HEK293 (cell line): Measurements from ENCODE around the gene RASGRP3.

ENCODE experiments used
- BCL11A ChIP-seq: fragments of 450-650 bp; formaldehyde crosslinking; IDR thresholded peaks from 2 replicates; pipeline ENCODE4 v1.5.1; 2016; ENCODE audit warnings: low read depth, missing biosample characterization, missing genetic modification characterization
- BCL11B ChIP-seq: fragments of 450-650 bp; formaldehyde crosslinking; IDR thresholded peaks from 2 replicates; pipeline ENCODE4 v1.5.1; 2016; ENCODE audit warnings: low read depth, missing biosample characterization, missing genetic modification characterization
- GFI1B ChIP-seq: fragments of 450-650 bp; formaldehyde crosslinking; IDR thresholded peaks from 2 replicates; pipeline ENCODE4 v1.5.1; 2016; ENCODE audit warnings: missing biosample characterization, missing genetic modification characterization
- GLI2 ChIP-seq: fragments of 450-650 bp; formaldehyde crosslinking; IDR thresholded peaks from 2 replicates; pipeline ENCODE4; 2017; ENCODE audit warnings: missing biosample characterization, missing genetic modification characterization, low read depth, borderline replicate concordance
- KLF9 ChIP-seq: fragments of 450-650 bp; formaldehyde crosslinking; IDR thresholded peaks from 2 replicates; pipeline ENCODE4 v1.5.1; 2016; ENCODE audit warnings: missing biosample characterization, missing genetic modification characterization, low read depth
- OSR2 ChIP-seq: fragments of 450-650 bp; formaldehyde crosslinking; IDR thresholded peaks from 2 replicates; pipeline ENCODE4 v1.5.1; 2016; ENCODE audit warnings: missing biosample characterization, missing genetic modification characterization
- SCRT1 ChIP-seq: fragments of 450-650 bp; formaldehyde crosslinking; IDR thresholded peaks from 2 replicates; pipeline ENCODE4 v1.5.1; 2016; ENCODE audit warnings: missing biosample characterization, missing genetic modification characterization, borderline replicate concordance
- SETDB1 ChIP-seq: IDR thresholded peaks from one replicate; pipeline ENCODE4 v1.6.1; 2017; ENCODE audit warnings: mild to moderate bottlenecking, low read length, moderate library complexity, mixed read lengths; ENCODE audit not compliant: insufficient read length
- SP2 ChIP-seq: fragments of 450-650 bp; formaldehyde crosslinking; IDR thresholded peaks from 2 replicates; pipeline ENCODE4 v1.5.1; 2016; ENCODE audit warnings: missing biosample characterization, missing genetic modification characterization
- SP7 ChIP-seq: fragments of 450-650 bp; formaldehyde crosslinking; IDR thresholded peaks from 2 replicates; pipeline ENCODE4 v1.5.1; 2016; ENCODE audit warnings: missing biosample characterization, missing genetic modification characterization
- YY2 ChIP-seq: fragments of 450-650 bp; formaldehyde crosslinking; IDR thresholded peaks from 2 replicates; pipeline ENCODE4 v1.5.1; 2016; ENCODE audit warnings: missing biosample characterization, missing genetic modification characterization
- ZBTB20 ChIP-seq: fragments of 450-650 bp; formaldehyde crosslinking; IDR thresholded peaks from 2 replicates; pipeline ENCODE4 v1.5.1; 2016; ENCODE audit warnings: missing biosample characterization, missing genetic modification characterization
- ZBTB21 ChIP-seq: fragments of 450-650 bp; formaldehyde crosslinking; IDR thresholded peaks from 2 replicates; pipeline ENCODE4 v1.5.1; 2017; ENCODE audit warnings: missing biosample characterization, missing genetic modification characterization
- ZFP3 ChIP-seq: fragments of 450-650 bp; formaldehyde crosslinking; IDR thresholded peaks from 2 replicates; pipeline ENCODE4 v1.5.1; 2016; ENCODE audit warnings: low read depth, missing biosample characterization, missing genetic modification characterization
- ZFP41 ChIP-seq: fragments of 450-650 bp; formaldehyde crosslinking; IDR thresholded peaks from 2 replicates; pipeline ENCODE4 v1.5.1; 2016; ENCODE audit warnings: missing biosample characterization, missing genetic modification characterization, borderline replicate concordance
- ZIC2 ChIP-seq: fragments of 450-650 bp; formaldehyde crosslinking; IDR thresholded peaks from 2 replicates; pipeline ENCODE4 v1.5.1; 2016; ENCODE audit warnings: missing biosample characterization, missing genetic modification characterization
- ZNF138 ChIP-seq: fragments of 450-650 bp; formaldehyde crosslinking; IDR thresholded peaks from 2 replicates; pipeline ENCODE4 v1.5.1; 2016; ENCODE audit warnings: missing biosample characterization, missing genetic modification characterization, borderline replicate concordance
- ZNF16 ChIP-seq: fragments of 450-650 bp; formaldehyde crosslinking; IDR thresholded peaks from 2 replicates; pipeline ENCODE4 v1.5.1; 2016; ENCODE audit warnings: low read depth, missing biosample characterization, missing genetic modification characterization
- ZNF214 ChIP-seq: fragments of 450-650 bp; formaldehyde crosslinking; IDR thresholded peaks from 2 replicates; pipeline ENCODE4 v1.5.1; 2017; ENCODE audit warnings: missing biosample characterization, mild to moderate bottlenecking, missing genetic modification characterization, borderline replicate concordance
- ZNF239 ChIP-seq: fragments of 450-650 bp; formaldehyde crosslinking; IDR thresholded peaks from 2 replicates; pipeline ENCODE4 v1.5.1; 2016; ENCODE audit warnings: missing biosample characterization, missing genetic modification characterization
- ZNF248 ChIP-seq: fragments of 450-650 bp; formaldehyde crosslinking; IDR thresholded peaks from 2 replicates; pipeline ENCODE4 v1.5.1; 2017; ENCODE audit warnings: missing biosample characterization, missing genetic modification characterization
- ZNF350 ChIP-seq: fragments of 450-650 bp; formaldehyde crosslinking; IDR thresholded peaks from 2 replicates; pipeline ENCODE4 v1.5.0; 2017; ENCODE audit warnings: missing biosample characterization, mild to moderate bottlenecking, missing genetic modification characterization
- ZNF362 ChIP-seq: fragments of 450-650 bp; formaldehyde crosslinking; IDR thresholded peaks from 2 replicates; pipeline ENCODE4 v1.5.1; 2016; ENCODE audit warnings: missing biosample characterization, missing genetic modification characterization
- ZNF394 ChIP-seq: fragments of 450-650 bp; formaldehyde crosslinking; IDR thresholded peaks from 2 replicates; pipeline ENCODE4 v1.5.1; 2016; ENCODE audit warnings: missing biosample characterization, missing genetic modification characterization, mild to moderate bottlenecking, moderate library complexity, borderline replicate concordance
- ZNF529 ChIP-seq: fragments of 450-650 bp; formaldehyde crosslinking; IDR thresholded peaks from 2 replicates; pipeline ENCODE4 v1.5.1; 2017; ENCODE audit warnings: missing genetic modification characterization, missing biosample characterization; ENCODE audit not compliant: insufficient replicate concordance
- ZNF561 ChIP-seq: fragments of 450-650 bp; IDR thresholded peaks from 2 replicates; pipeline ENCODE4 v1.5.1; 2018; ENCODE audit warnings: missing biosample characterization, missing genetic modification characterization, borderline replicate concordance
- ZNF610 ChIP-seq: fragments of 450-650 bp; formaldehyde crosslinking; IDR thresholded peaks from 2 replicates; pipeline ENCODE4 v1.5.1; 2016; ENCODE audit warnings: missing biosample characterization, missing genetic modification characterization, borderline replicate concordance
- ZNF654 ChIP-seq: fragments of 450-650 bp; formaldehyde crosslinking; IDR thresholded peaks from 2 replicates; pipeline ENCODE4 v1.5.1; 2016; ENCODE audit warnings: low read depth, missing biosample characterization, missing genetic modification characterization
- ZNF701 ChIP-seq: fragments of 450-650 bp; formaldehyde crosslinking; IDR thresholded peaks from 2 replicates; pipeline ENCODE4 v1.5.1; 2016; ENCODE audit warnings: missing biosample characterization, missing genetic modification characterization
- ZNF768 ChIP-seq: fragments of 450-650 bp; formaldehyde crosslinking; IDR thresholded peaks from 2 replicates; pipeline ENCODE4 v1.5.1; 2018; ENCODE audit warnings: missing biosample characterization, mild to moderate bottlenecking, missing genetic modification characterization
- ZNF843 ChIP-seq: fragments of 450-650 bp; formaldehyde crosslinking; IDR thresholded peaks from 2 replicates; pipeline ENCODE4 v1.5.1; 2016; ENCODE audit warnings: missing biosample characterization, missing genetic modification characterization
- TF ChIP-seq, protein P1 (sequence below): fragments of 450-650 bp; formaldehyde crosslinking; IDR thresholded peaks from 2 replicates; pipeline ENCODE4 v1.5.1; 2016; ENCODE audit warnings: missing biosample characterization, missing genetic modification characterization
- TF ChIP-seq, protein P2 (sequence below): fragments of 450-650 bp; formaldehyde crosslinking; IDR thresholded peaks from 2 replicates; pipeline ENCODE4 v1.5.1; 2016; ENCODE audit warnings: missing biosample characterization, missing genetic modification characterization
- TF ChIP-seq, protein P3 (sequence below): fragments of 450-650 bp; formaldehyde crosslinking; IDR thresholded peaks from 2 replicates; pipeline ENCODE4 v1.5.1; 2016; ENCODE audit warnings: missing biosample characterization, missing genetic modification characterization

Gene RASGRP3

GRCh38 chr2:33598561-33599174 is 122.2 kb downstream of the RASGRP3 start (continued):
- TF ChIP-seq, protein P1, sequence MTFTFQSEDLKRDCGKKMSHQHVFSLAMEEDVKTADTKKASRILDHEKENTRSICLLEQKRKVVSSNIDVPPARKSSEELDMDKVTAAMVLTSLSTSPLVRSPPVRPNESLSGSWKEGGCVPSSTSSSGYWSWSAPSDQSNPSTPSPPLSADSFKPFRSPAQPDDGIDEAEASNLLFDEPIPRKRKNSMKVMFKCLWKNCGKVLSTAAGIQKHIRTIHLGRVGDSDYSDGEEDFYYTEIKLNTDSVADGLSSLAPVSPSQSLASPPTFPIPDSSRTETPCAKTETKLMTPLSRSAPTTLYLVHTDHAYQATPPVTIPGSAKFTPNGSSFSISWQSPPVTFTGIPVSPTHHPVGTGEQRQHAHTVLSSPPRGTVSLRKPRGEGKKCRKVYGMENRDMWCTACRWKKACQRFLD (tag by site-specific recombination): no peak
- TF ChIP-seq BCL11B (tag by site-specific recombination) (no peak), GFI1B (tag by site-specific recombination) (peak; percentile 74; the same call in 1 of the 2 replicates), ZNF214 (tag by site-specific recombination) (no peak), ZNF701 (tag by site-specific recombination) (no peak), ZNF138 (tag by site-specific recombination) (no peak), ZNF843 (0 out of 2 replicates have a peak, but pooled peaks have one; percentile 25), ZFP3 (no peak), YY2 (0 out of 2 replicates have a peak, but pooled peaks have one; percentile 40), KLF9 (tag by site-specific recombination) (0 out of 2 replicates have a peak, but pooled peaks have one; percentile 11), SETDB1 (no peak), ZNF350 (tag by site-specific recombination) (no peak), ZNF610 (tag by site-specific recombination) (no peak), OSR2 (tag by site-specific recombination) (peak; percentile 42; the same call in 1 of the 2 replicates), ZIC2 (tag by site-specific recombination) (peak; percentile 72), SP2 (no peak), SCRT1 (tag by site-specific recombination) (no peak), ZNF394 (tag by site-specific recombination) (peak; percentile 43; the same call in 1 of the 2 replicates), BCL11A (tag by site-specific recombination) (no peak), ZNF529 (tag by site-specific recombination) (no peak), ZNF16 (no peak), ZNF248 (tag by site-specific recombination) (no peak), GLI2 (tag by site-specific recombination) (no peak), ZBTB20 (tag by site-specific recombination) (peak; percentile 11; the same call in 1 of the 2 replicates), ZBTB21 (tag by site-specific recombination) (peak; percentile 65), ZNF561 (tag by site-specific recombination) (0 out of 2 replicates have a peak, but pooled peaks have one; percentile 31), ZNF362 (tag by site-specific recombination) (no peak), ZNF768 (tag by site-specific recombination) (no peak), ZFP41 (tag by site-specific recombination) (no peak), SP7 (tag by site-specific recombination) (no peak; the same call in 1 of the 2 replicates), ZNF239 (no peak), ZNF654 (tag by site-specific recombination) (no peak)
- TF ChIP-seq, protein P2, sequence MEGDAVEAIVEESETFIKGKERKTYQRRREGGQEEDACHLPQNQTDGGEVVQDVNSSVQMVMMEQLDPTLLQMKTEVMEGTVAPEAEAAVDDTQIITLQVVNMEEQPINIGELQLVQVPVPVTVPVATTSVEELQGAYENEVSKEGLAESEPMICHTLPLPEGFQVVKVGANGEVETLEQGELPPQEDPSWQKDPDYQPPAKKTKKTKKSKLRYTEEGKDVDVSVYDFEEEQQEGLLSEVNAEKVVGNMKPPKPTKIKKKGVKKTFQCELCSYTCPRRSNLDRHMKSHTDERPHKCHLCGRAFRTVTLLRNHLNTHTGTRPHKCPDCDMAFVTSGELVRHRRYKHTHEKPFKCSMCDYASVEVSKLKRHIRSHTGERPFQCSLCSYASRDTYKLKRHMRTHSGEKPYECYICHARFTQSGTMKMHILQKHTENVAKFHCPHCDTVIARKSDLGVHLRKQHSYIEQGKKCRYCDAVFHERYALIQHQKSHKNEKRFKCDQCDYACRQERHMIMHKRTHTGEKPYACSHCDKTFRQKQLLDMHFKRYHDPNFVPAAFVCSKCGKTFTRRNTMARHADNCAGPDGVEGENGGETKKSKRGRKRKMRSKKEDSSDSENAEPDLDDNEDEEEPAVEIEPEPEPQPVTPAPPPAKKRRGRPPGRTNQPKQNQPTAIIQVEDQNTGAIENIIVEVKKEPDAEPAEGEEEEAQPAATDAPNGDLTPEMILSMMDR: 0 out of 2 replicates have a peak, but pooled peaks have one; percentile 24
- TF ChIP-seq, protein P3, sequence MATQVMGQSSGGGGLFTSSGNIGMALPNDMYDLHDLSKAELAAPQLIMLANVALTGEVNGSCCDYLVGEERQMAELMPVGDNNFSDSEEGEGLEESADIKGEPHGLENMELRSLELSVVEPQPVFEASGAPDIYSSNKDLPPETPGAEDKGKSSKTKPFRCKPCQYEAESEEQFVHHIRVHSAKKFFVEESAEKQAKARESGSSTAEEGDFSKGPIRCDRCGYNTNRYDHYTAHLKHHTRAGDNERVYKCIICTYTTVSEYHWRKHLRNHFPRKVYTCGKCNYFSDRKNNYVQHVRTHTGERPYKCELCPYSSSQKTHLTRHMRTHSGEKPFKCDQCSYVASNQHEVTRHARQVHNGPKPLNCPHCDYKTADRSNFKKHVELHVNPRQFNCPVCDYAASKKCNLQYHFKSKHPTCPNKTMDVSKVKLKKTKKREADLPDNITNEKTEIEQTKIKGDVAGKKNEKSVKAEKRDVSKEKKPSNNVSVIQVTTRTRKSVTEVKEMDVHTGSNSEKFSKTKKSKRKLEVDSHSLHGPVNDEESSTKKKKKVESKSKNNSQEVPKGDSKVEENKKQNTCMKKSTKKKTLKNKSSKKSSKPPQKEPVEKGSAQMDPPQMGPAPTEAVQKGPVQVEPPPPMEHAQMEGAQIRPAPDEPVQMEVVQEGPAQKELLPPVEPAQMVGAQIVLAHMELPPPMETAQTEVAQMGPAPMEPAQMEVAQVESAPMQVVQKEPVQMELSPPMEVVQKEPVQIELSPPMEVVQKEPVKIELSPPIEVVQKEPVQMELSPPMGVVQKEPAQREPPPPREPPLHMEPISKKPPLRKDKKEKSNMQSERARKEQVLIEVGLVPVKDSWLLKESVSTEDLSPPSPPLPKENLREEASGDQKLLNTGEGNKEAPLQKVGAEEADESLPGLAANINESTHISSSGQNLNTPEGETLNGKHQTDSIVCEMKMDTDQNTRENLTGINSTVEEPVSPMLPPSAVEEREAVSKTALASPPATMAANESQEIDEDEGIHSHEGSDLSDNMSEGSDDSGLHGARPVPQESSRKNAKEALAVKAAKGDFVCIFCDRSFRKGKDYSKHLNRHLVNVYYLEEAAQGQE (tag by site-specific recombination): peak; percentile 42; the same call in 1 of the 2 replicates
